ENCODE measurements around the gene COX7B2. TPM values are rescaled to one million over a fixed set of nuclear protein-coding genes. Genes with fewer than 3 reads are reported as not detected.

Gene COX7B2
- total and polyA plus RNA-seq, 2 of the 13 experiments (the other 11 are each of a cell fraction or from before 2014, with no cell fraction given), result not detected

DNA sequence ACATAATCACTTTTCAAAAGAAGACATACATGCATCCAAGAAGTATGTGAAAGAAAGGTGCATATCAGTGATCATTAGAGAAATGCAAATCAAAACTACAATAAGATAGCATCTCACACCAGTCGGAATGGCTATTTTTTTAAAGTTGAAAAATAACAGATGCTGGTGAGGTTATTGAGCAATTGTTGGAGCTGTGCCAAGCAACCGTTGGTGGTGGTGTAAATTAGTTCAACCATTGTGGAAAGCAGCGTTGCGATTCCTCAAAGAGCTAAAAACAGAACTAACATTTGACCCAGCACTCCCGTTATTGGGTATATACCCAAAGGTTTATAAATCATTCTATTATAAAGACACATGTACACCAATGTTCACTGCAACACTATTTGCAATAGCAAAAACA lies 14.2 kb downstream of the COX7B2 start:
- no peak for FAIRE-seq

More for the DNA sequence above, 14.2 kb downstream of the COX7B2 start:
- Histone ChIP-seq H3K4me2 (ENCODE audit: low read depth, low read length) (no peak overlapping the region), H3K27me3 (ENCODE audit: control insufficient read depth in 1 of 2, insufficient read depth in 2 of 2, low read length in 2 of 2) (no peaks in the 10 kb centered on the region), H3K9ac (ENCODE audit: insufficient read depth, low read depth, low read length) (no peak overlapping the region), H2AFZ (ENCODE audit: low read length) (no peak overlapping the region), H3K27ac (ENCODE audit: extremely low read length, insufficient read depth, low read length) (no peak overlapping the region), H3K9me3 (ENCODE audit: low read length) (0 out of 2 replicates have a peak, but pooled peaks cover 10% of the 10 kb centered on the region), H3K79me2 (ENCODE audit: insufficient read depth, low read length) (no peaks in the 10 kb centered on the region), H3K4me1 (ENCODE audit: insufficient read depth, low read length) (peaks cover under 1% of the 10 kb centered on the region; the same call in 1 of the 2 replicates), H3K36me3 (replicated peaks in 1 of 2; ENCODE audit: control insufficient read depth in 1 of 2, insufficient read depth in 2 of 2, low read length in 2 of 2) (no peaks in the 10 kb centered on the region), H3K4me3 (replicated peaks in 1 of 3; ENCODE audit: insufficient read depth in 1 of 3, low read depth in 2 of 3, low read length in 3 of 3) (no peak overlapping the region), H4K20me1 (ENCODE audit: insufficient read depth, low read length) (no peaks in the 10 kb centered on the region)
- ATAC-seq (no peak), DNase-seq (ENCODE audit: low spot score) (no peak)
- TF ChIP-seq NAIF1 (CRISPR knock-in tag; IDR thresholded peaks at IDR 0.05; ENCODE audit: borderline replicate concordance) (no peak), SRY (CRISPR knock-in tag; IDR thresholded peaks at IDR 0.05) (no peak), ZBTB44 (CRISPR knock-in tag; IDR thresholded peaks at IDR 0.05) (no peak), ZFX (CRISPR knock-in tag; IDR thresholded peaks at IDR 0.05; ENCODE audit: low read depth) (no peak), ZNF724P (CRISPR knock-in tag; IDR thresholded peaks at IDR 0.05; ENCODE audit: borderline replicate concordance) (no peak), SAFB2 (CRISPR knock-in tag; IDR thresholded peaks at IDR 0.05; ENCODE audit: borderline replicate concordance, low read depth) (no peak), ZNF7 (CRISPR knock-in tag; IDR thresholded peaks at IDR 0.05) (no peak)
- TF ChIP-seq, protein P1, sequence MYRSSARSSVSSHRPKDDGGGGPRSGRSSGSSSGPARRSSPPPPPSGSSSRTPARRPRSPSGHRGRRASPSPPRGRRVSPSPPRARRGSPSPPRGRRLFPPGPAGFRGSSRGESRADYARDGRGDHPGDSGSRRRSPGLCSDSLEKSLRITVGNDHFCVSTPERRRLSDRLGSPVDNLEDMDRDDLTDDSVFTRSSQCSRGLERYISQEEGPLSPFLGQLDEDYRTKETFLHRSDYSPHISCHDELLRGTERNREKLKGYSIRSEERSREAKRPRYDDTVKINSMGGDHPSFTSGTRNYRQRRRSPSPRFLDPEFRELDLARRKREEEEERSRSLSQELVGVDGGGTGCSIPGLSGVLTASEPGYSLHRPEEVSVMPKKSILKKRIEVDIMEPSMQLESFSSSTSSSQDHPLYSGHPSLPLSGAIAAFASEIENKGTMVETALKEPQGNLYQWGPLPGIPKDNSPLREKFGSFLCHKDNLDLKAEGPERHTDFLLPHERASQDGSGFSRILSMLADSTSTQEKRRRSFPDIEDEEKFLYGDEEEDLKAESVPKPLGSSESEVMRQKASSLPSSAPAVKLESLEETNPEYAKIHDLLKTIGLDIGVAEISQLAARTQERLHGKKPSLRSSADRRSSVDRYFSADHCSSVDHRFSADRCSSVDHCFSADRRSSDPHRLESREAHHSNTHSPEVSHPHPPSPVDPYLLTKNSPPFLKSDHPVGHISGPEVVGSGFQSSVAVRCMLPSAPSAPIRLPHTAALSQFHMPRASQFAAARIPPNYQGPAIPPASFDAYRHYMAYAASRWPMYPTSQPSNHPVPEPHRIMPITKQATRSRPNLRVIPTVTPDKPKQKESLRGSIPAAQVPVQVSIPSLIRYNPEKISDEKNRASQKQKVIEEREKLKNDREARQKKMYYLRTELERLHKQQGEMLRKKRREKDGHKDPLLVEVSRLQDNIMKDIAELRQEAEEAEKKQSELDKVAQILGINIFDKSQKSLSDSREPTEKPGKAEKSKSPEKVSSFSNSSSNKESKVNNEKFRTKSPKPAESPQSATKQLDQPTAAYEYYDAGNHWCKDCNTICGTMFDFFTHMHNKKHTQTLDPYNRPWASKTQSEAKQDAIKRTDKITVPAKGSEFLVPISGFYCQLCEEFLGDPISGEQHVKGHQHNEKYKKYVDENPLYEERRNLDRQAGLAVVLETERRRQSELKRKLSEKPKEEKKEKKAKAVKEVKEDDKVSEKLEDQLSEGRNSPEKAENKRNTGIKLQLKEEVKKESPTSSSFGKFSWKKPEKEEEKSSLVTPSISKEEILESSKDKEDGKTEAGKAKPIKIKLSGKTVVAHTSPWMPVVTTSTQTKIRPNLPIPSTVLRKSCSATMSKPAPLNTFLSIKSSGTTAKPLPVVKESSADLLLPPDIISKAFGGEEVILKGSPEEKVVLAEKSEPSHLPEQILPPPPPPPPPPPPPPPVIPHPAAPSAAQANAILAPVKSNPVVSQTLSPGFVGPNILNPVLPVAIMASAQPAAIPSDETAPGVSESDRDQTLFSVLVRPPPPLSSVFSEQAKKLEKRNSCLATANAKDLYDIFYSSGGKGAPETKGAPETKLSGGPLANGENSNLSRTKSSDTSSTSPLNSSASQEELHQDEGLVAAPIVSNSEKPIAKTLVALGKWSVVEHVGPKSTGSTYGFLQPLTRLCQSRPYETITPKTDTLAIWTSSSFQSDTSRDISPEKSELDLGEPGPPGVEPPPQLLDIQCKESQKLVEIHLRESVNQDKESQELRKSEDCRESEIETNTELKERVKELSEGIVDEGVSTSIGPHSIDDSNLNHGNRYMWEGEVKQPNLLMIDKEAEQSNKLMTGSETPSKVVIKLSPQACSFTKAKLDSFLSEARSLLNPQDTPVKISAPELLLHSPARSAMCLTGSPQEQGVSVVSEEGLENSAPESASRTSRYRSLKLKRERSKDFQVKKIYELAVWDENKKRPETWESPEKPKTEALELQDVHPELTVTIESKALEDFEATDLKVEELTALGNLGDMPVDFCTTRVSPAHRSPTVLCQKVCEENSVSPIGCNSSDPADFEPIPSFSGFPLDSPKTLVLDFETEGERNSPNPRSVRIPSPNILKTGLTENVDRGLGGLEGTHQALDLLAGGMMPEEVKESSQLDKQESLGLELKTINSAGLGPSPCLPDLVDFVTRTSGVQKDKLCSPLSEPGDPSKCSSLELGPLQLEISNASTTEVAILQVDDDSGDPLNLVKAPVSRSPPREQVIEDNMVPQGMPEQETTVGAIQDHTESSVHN (CRISPR knock-in tag; IDR thresholded peaks at IDR 0.05), result no peak
- WGBS (ENCODE audit: low lambda C conversion rate), result 30% methylated on average over 5 of the region's 5 CpGs
- intact Hi-C loops (cut with micrococcal nuclease; ENCODE audit: unreplicated experiment) (no loop called here), in situ Hi-C loops (cut with HindIII; ENCODE audit: extremely low pct_ligation_motif_present, low pct_unique_long_range_greater_than_20kb) (no loop called here)
- POLR2A ChIA-PET, result no interaction called here
- CTCF ChIA-PET (ENCODE audit: low intra/inter-chr PET ratio, low total read pairs), result no interaction called here
- no TSS peak for BruUV-seq (replicated peaks)

Measured in HepG2 (cell line).